Chondrocyte (in vitro differentiated cells): ENCODE data around the gene SERHL2. TPM values are rescaled to one million over a fixed set of nuclear protein-coding genes. Genes with fewer than 3 reads are reported as not detected.
A peak's percentile ranks its signal among the peaks of the same experiment; 100 is the strongest.
"Not testable (repeated sequence)": the region's sequence is repeated elsewhere in the genome, so short reads cannot be mapped to it uniquely, and the experiment has no call there.

ENCODE experiments used
- DNase-seq: peaks from one replicate; pipeline ENCODE4 v3.0.0; 2021; ENCODE audit warnings: mixed read lengths, low spot score
- H3K27ac Mint-ChIP-seq: one replicate; pipeline ENCODE4 v1.8.0; 2021; ENCODE audit warnings: mild to moderate bottlenecking, moderate library complexity, mixed read lengths; ENCODE audit not compliant: unreplicated experiment
- H3K27me3 Mint-ChIP-seq: 2 replicates; pipeline ENCODE4 v1.8.0; 2021; ENCODE audit warnings: low read depth, mixed read lengths
- H3K36me3 Mint-ChIP-seq: 2 replicates; pipeline ENCODE4 v1.8.0; 2021; ENCODE audit warnings: low read depth, mixed read lengths
- H3K4me1 Mint-ChIP-seq: 2 replicates; pipeline ENCODE4 v1.8.0; 2021; ENCODE audit warnings: low read depth, mild to moderate bottlenecking, mixed read lengths
- H3K4me3 Mint-ChIP-seq: one replicate; pipeline ENCODE4 v1.8.0; 2021; ENCODE audit warnings: mild to moderate bottlenecking, moderate library complexity, mixed read lengths; ENCODE audit not compliant: unreplicated experiment
- H3K9me3 Mint-ChIP-seq: 2 replicates; pipeline ENCODE4 v1.8.0; 2021; ENCODE audit warnings: low read depth, mixed read lengths
- long read RNA-seq: library from polyadenylated mRNA; stranded (forward); transcript quantifications from one replicate; pipeline ENCODE4 v2.0.0, GENCODE V29; 2021
- total RNA-seq: library from RNA; stranded (reverse); gene quantifications from 3 replicates; pipeline ENCODE4 v1.2.1, GENCODE V29; 2021
- TF ChIP-seq, protein P1 (sequence below): fragments of 200-600 bp; sonication (generic); IDR thresholded peaks from 2 replicates; pipeline ENCODE4 v1.5.0; 2021; ENCODE audit warnings: antibody characterized with exemption, mild to moderate bottlenecking, moderate library complexity

The SERHL2 gene, protein sequence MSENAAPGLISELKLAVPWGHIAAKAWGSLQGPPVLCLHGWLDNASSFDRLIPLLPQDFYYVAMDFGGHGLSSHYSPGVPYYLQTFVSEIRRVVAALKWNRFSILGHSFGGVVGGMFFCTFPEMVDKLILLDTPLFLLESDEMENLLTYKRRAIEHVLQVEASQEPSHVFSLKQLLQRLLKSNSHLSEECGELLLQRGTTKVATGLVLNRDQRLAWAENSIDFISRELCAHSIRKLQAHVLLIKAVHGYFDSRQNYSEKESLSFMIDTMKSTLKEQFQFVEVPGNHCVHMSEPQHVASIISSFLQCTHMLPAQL
- total RNA-seq: 2.8 to 4.0 TPM (median 3.5 TPM) in 3 replicates
- long read RNA-seq, partial matches to known transcripts: 0 of 4 reads
- long read RNA-seq, other reads (novel, unspliced or antisense): 4 of 4 reads

DNA sequence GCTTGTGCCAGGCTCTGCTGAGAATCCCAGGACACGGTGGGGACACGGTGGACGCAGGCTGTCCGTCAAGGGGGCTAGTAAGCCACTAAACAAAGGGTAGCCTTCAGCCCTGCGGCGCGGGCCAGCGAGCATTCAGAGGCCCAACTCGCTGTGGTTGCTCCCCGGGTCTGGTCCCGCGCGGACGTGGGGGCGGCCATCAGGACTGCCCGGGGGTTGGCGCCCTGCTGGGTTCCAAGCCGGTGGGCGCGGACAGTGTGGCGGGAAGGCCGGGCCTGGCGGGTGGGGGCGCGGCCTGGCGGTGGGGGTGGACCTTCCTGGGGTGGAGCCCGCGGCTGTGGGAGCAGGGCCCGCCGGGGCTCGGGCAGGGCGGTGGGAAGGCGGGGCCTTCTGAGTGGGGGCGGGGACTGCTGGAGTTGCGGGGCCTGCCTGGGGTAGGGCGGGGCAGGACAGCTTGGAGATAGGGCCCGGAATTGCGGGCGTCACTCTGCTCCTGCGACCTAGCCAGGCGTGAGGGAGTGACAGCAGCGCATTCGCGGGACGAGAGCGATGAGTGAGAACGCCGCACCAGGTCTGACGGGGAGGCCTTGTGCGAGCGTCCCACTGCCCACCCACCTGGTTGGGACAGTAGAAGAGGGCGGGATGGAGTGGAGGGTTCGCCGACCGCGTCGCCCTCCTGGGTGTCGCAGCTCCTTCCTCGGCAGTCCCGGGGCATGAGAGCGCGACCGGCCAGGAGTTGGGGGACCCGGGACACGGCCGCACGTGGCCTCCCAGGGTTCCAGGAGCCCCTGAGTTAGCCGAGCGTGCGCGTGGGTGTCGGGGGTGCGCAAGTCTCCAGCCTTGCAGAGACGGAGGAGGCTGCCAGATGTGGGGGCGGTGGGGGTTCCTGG, at the start of gene SERHL2:
Gene SERHL2 (plus strand): TSS at position 482 of the 887 bp plus-strand sequence. CDS start 65 bp downstream, at position 547.
- Mint-ChIP-seq H3K4me3 (peak within 1 kb of the TSS; percentile 81), H3K27ac (peak within 1 kb of the TSS; percentile 17)
- TF ChIP-seq, protein P1, sequence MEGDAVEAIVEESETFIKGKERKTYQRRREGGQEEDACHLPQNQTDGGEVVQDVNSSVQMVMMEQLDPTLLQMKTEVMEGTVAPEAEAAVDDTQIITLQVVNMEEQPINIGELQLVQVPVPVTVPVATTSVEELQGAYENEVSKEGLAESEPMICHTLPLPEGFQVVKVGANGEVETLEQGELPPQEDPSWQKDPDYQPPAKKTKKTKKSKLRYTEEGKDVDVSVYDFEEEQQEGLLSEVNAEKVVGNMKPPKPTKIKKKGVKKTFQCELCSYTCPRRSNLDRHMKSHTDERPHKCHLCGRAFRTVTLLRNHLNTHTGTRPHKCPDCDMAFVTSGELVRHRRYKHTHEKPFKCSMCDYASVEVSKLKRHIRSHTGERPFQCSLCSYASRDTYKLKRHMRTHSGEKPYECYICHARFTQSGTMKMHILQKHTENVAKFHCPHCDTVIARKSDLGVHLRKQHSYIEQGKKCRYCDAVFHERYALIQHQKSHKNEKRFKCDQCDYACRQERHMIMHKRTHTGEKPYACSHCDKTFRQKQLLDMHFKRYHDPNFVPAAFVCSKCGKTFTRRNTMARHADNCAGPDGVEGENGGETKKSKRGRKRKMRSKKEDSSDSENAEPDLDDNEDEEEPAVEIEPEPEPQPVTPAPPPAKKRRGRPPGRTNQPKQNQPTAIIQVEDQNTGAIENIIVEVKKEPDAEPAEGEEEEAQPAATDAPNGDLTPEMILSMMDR: no peak

DNA sequence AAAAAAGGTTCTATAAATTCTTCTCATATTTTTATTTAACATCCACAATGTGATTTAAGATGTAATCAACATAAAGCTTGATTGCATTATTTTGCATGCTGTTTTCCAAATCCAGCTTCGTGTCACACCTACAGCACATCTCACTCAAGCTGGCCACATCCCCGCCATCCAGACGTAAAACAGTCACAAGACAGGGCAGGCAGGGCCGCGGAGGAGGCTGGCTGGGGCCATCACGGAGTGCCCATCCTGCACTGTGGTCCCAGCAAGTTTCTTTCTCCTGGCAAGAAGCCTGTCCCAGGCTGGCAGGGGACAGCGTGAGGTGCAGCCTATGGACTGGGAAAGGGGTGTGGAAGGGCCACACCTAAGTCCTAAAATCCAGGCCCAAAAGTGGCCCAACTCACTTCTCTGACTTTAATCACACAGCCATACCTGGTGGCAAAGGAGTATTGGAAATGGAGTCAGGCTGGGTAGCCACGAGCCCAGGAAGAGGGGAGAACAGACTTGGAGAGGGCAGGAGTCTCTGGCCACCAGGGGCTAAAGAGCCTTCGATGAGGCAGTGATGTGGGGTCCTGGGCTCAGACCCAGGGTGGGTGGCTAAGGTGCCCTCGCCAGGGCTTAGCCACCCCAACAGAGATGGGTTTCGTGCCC, 45.3 kb upstream of the SERHL2 start:
- H3K36me3 Mint-ChIP-seq, H3K4me1 Mint-ChIP-seq, H3K9me3 Mint-ChIP-seq, H3K4me3 Mint-ChIP-seq, DNase-seq, H3K27me3 Mint-ChIP-seq, H3K27ac Mint-ChIP-seq: not testable (repeated sequence)

More for the DNA sequence above, at the start of gene SERHL2:
- peaks cover 3% of the 10 kb centered on the region for H3K4me1 Mint-ChIP-seq
- peak; percentile 97 for DNase-seq
- H3K27me3 Mint-ChIP-seq: peaks cover 5% of the 10 kb centered on the region
- no peaks in the 10 kb centered on the region for H3K36me3 Mint-ChIP-seq
- H3K9me3 Mint-ChIP-seq: no peaks in the 10 kb centered on the region

DNA sequence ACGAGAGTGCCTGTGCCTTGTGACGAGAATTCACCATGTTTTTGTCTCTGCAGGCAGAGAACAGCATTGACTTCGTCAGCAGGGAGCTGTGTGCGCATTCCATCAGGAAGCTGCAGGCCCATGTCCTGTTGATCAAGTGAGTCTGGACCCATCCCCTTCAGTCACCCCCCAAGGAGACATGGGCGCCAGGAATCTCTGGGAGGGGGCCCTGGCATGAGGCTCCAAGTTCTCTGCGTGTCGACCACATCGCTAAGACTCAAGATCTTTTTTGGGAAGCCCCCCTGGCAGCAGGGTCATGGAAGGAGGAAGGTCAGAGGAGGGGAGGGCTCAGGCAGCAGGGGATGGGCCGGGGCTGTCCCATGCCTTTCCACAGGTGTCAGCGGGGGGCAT, 44.8 kb upstream of the SERHL2 start:
- not testable (repeated sequence) for H3K4me1 Mint-ChIP-seq, H3K4me3 Mint-ChIP-seq, H3K9me3 Mint-ChIP-seq, H3K36me3 Mint-ChIP-seq, H3K27ac Mint-ChIP-seq, H3K27me3 Mint-ChIP-seq, DNase-seq

DNA sequence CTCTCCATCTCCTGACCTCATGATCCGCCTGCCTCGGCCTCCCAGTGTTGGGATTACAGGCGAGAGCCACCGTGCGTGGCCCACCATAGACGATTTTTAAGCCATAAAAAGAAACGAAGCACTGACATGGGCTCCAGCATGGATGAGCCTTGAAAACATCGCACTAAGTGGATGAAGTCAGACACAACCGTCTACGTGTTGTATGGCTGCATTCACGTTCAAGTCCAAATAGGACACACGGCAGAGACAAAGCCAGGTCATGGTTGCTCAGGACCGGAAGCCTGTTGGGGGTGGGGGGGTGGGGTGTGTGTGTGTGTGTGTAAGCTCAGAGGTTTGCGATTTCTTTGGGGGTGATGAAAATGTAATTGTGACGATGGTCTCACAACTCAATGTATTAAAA, 44.2 kb upstream of the SERHL2 start:
- Mint-ChIP-seq H3K27ac (no peak overlapping the region), H3K36me3 (peaks cover 6% of the 10 kb centered on the region), H3K9me3 (no peaks in the 10 kb centered on the region), H3K27me3 (no peaks in the 10 kb centered on the region), H3K4me1 (no peaks in the 10 kb centered on the region), H3K4me3 (no peak overlapping the region)
- no peak for DNase-seq
- TF ChIP-seq, protein P1: no peak

DNA sequence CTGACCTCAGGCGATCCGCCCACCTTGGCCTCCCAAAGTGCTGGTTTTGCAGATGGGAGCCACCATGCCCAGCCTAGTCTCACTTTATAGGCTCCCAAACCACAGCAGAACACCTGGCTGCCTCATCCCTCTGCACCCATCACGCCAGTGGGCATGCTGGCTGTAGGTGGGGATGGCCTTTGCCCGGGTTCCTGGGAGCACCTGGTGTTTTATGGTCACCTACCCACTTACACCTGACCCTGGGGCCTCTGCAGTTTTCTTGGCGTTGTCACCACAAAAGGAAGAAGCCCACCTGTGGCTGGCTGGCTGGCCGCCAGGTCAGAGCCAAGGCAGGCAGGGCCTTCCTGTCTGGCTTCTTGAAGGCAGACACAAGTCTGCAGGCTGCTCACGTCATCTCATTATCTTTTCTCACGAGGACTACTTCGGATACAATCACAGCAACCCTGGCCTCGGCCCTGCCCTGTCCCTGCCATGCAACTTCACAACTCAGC, 42.3 kb upstream of the SERHL2 start:
- no peak overlapping the region for H3K27ac Mint-ChIP-seq
- no peak overlapping the region for H3K4me3 Mint-ChIP-seq
- no peaks in the 10 kb centered on the region for H3K27me3 Mint-ChIP-seq
- H3K9me3 Mint-ChIP-seq: no peaks in the 10 kb centered on the region
- no peaks in the 10 kb centered on the region for H3K4me1 Mint-ChIP-seq
- H3K36me3 Mint-ChIP-seq: peaks cover 11% of the 10 kb centered on the region
- DNase-seq: no peak
- TF ChIP-seq, protein P1: no peak
